ENCODE results near the gene SMARCC2. TPM values are rescaled to one million over a fixed set of nuclear protein-coding genes. Genes with fewer than 3 reads are reported as not detected.

Gene SMARCC2
- total and polyA plus RNA-seq, 2 of the 13 experiments (the other 11 are each of a cell fraction or from before 2014, with no cell fraction given), result 21.3 to 24.1 TPM

DNA sequence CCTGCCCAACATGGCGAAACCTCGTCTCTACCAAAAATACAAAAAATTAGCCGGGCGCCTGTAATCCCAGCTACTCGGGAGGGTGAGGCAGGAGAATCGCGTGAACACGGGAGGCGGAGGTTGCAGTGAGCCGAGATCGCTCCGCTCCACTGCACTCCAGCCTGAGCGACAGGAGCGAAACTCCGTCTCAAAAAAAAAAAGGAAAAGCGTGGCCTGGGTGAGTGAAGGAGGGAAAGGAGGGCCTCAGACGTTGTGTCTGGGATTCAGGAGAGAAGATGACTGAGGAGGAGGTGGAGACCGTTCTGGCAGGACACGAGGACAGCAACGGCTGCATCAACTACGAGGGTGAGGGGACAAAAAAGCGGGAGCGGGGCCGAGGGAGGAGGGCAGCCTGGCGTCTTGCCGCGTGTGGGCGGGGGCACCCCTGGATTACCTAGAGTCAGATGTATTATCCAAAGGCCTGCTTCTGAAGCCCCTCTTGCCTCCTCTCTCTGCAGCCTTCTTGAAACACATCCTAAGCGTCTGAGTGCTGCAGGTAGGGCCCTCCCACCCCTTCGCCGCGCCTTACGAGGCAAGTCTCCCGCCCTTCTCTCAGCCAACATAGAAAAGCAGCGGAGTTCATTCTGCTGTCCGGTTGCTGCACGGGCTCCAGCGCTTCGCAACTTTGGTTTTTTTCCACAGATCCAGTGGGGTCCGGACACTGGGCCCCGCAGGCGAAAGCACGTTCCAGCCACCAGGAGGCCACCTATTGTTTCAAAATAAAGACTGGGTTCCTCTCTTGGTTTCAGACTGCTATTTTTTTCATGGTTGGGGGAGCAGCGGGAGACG is 31.9 kb downstream of the SMARCC2 start (continued):
- TF ChIP-seq ZNF292 (CRISPR knock-in tag; IDR thresholded peaks at IDR 0.05; ENCODE audit: borderline replicate concordance, low read depth), result 0 out of 2 replicates have a peak, but pooled peaks have one; percentile 14
- peak; percentile 9; the same call in 1 of the 2 replicates for TF ChIP-seq KLF6 (CRISPR knock-in tag; IDR thresholded peaks at IDR 0.05)
- TF ChIP-seq ZNF121 (CRISPR knock-in tag; IDR thresholded peaks at IDR 0.05), result peak; percentile 96
- no peak for TF ChIP-seq ZNF326 (CRISPR knock-in tag; IDR thresholded peaks at IDR 0.05; ENCODE audit: borderline replicate concordance)
- peak; percentile 29; the same call in 1 of the 2 replicates for TF ChIP-seq SRF (IDR thresholded peaks at IDR 0.05; ENCODE audit: low read depth, low read length)
- TF ChIP-seq, protein P1, sequence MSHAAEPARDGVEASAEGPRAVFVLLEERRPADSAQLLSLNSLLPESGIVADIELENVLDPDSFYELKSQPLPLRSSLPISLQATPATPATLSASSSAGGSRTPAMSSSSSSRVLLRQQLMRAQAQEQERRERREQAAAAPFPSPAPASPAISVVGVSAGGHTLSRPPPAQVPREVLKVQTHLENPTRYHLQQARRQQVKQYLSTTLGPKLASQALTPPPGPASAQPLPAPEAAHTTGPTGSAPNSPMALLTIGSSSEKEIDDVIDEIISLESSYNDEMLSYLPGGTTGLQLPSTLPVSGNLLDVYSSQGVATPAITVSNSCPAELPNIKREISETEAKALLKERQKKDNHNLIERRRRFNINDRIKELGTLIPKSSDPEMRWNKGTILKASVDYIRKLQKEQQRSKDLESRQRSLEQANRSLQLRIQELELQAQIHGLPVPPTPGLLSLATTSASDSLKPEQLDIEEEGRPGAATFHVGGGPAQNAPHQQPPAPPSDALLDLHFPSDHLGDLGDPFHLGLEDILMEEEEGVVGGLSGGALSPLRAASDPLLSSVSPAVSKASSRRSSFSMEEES (CRISPR knock-in tag; IDR thresholded peaks at IDR 0.05), result peak; percentile 31; the same call in 1 of the 2 replicates
- no peak for TF ChIP-seq NR2C2 (CRISPR knock-in tag; IDR thresholded peaks at IDR 0.05; ENCODE audit: borderline replicate concordance)
- TF ChIP-seq, protein P2, sequence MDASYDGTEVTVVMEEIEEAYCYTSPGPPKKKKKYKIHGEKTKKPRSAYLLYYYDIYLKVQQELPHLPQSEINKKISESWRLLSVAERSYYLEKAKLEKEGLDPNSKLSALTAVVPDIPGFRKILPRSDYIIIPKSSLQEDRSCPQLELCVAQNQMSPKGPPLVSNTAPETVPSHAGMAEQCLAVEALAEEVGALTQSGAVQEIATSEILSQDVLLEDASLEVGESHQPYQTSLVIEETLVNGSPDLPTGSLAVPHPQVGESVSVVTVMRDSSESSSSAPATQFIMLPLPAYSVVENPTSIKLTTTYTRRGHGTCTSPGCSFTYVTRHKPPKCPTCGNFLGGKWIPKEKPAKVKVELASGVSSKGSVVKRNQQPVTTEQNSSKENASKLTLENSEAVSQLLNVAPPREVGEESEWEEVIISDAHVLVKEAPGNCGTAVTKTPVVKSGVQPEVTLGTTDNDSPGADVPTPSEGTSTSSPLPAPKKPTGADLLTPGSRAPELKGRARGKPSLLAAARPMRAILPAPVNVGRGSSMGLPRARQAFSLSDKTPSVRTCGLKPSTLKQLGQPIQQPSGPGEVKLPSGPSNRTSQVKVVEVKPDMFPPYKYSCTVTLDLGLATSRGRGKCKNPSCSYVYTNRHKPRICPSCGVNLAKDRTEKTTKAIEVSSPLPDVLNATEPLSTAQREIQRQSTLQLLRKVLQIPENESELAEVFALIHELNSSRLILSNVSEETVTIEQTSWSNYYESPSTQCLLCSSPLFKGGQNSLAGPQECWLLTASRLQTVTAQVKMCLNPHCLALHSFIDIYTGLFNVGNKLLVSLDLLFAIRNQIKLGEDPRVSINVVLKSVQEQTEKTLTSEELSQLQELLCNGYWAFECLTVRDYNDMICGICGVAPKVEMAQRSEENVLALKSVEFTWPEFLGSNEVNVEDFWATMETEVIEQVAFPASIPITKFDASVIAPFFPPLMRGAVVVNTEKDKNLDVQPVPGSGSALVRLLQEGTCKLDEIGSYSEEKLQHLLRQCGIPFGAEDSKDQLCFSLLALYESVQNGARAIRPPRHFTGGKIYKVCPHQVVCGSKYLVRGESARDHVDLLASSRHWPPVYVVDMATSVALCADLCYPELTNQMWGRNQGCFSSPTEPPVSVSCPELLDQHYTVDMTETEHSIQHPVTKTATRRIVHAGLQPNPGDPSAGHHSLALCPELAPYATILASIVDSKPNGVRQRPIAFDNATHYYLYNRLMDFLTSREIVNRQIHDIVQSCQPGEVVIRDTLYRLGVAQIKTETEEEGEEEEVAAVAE (CRISPR knock-in tag; IDR thresholded peaks at IDR 0.05; ENCODE audit: borderline replicate concordance), result no peak
- no peak for TF ChIP-seq MLX (CRISPR knock-in tag; IDR thresholded peaks at IDR 0.05)
- TF ChIP-seq, protein P3, sequence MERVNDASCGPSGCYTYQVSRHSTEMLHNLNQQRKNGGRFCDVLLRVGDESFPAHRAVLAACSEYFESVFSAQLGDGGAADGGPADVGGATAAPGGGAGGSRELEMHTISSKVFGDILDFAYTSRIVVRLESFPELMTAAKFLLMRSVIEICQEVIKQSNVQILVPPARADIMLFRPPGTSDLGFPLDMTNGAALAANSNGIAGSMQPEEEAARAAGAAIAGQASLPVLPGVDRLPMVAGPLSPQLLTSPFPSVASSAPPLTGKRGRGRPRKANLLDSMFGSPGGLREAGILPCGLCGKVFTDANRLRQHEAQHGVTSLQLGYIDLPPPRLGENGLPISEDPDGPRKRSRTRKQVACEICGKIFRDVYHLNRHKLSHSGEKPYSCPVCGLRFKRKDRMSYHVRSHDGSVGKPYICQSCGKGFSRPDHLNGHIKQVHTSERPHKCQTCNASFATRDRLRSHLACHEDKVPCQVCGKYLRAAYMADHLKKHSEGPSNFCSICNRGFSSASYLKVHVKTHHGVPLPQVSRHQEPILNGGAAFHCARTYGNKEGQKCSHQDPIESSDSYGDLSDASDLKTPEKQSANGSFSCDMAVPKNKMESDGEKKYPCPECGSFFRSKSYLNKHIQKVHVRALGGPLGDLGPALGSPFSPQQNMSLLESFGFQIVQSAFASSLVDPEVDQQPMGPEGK (CRISPR knock-in tag; IDR thresholded peaks at IDR 0.05), result peak; percentile 97
- TF ChIP-seq THRA (CRISPR knock-in tag; IDR thresholded peaks at IDR 0.05; ENCODE audit: borderline replicate concordance), result peak; percentile 26
- TF ChIP-seq PCBP1 (IDR thresholded peaks at IDR 0.05; ENCODE audit: borderline replicate concordance, low read depth, low read length), result 0 out of 2 replicates have a peak, but pooled peaks have one; percentile 25
- TF ChIP-seq, protein P4, sequence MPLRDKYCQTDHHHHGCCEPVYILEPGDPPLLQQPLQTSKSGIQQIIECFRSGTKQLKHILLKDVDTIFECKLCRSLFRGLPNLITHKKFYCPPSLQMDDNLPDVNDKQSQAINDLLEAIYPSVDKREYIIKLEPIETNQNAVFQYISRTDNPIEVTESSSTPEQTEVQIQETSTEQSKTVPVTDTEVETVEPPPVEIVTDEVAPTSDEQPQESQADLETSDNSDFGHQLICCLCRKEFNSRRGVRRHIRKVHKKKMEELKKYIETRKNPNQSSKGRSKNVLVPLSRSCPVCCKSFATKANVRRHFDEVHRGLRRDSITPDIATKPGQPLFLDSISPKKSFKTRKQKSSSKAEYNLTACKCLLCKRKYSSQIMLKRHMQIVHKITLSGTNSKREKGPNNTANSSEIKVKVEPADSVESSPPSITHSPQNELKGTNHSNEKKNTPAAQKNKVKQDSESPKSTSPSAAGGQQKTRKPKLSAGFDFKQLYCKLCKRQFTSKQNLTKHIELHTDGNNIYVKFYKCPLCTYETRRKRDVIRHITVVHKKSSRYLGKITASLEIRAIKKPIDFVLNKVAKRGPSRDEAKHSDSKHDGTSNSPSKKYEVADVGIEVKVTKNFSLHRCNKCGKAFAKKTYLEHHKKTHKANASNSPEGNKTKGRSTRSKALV (CRISPR knock-in tag; IDR thresholded peaks at IDR 0.05), result no peak
- TF ChIP-seq NR3C1 (CRISPR knock-in tag; IDR thresholded peaks at IDR 0.05), result no peak
